Colon (tissue), 2 donors: ENCODE results near the gene ALDH9A1.
"Not testable (repeated sequence)": the region's sequence is repeated elsewhere in the genome, so short reads cannot be mapped to it uniquely, and the experiment has no call there.

Source experiments
- FAIRE-seq: peaks from 2 replicates; lab custom pipeline; 2012; peaks lifted over from hg19 to GRCh38; lab: Jason Lieb, UNC
- donor health status: control.
- donor health status: control.

Gene ALDH9A1

DNA sequence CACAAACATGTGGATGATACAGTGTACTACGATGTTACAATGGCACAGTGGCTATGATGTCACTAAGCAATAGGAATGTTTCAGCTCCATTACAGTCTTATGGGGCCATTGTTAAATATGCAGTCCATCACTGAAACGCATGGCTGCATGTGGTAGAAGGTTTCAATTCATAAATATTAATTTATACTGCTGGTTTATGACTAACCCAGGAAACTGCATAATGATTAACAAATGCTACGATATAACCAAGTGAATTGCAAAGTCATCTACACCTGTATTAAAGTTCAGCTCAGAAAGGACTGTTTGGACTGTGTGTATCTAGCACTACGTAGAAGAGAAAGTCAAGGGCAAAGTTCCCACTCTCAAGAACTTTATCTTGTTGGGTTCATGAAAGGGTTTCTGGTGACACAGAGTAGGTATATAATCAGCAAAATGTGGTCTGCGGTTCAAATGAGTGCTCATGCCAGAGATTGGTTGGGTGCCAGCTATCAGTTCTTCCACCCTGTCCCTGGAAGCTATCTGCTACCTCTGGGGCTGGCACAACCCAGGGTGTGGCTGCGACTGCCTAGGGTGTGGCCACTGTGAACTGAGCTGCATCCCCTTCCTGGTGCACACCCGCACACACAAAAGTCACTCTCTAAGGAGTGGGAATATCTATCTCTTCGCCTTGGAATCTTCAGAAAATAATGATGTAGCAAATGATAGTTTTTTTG, 52.6 kb downstream of the ALDH9A1 start:
- FAIRE-seq = no peak

DNA sequence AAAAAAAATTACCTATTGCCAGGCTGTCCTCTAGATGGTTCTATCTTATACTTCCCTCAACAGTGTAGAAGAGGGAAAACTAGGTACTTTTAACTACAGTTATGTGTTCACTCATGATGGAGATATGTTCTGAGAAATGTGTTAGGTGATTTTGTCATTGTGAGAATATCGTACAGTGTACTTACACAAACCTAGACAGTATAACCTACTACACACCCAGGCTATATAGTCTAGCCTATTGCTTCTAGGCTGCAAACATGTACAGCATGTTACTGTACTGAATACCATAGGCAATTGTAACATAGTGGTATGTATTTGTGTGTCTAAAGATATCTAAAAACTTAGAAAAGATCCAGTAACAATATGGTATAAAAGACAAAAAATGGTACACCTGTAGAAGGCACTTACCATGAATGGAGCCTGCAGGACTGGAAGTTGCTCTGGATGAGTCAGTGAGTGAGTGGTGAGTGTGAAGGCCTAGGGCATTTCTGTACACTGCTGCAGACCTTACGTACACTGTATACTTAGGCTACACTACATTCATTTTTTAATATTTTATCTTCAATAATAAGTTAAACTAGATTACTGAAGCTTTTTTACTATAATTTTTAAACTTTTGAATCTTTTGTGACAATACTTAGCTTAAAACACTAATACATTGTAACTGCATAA, 54.2 kb downstream of the ALDH9A1 start:
- FAIRE-seq = no peak

DNA sequence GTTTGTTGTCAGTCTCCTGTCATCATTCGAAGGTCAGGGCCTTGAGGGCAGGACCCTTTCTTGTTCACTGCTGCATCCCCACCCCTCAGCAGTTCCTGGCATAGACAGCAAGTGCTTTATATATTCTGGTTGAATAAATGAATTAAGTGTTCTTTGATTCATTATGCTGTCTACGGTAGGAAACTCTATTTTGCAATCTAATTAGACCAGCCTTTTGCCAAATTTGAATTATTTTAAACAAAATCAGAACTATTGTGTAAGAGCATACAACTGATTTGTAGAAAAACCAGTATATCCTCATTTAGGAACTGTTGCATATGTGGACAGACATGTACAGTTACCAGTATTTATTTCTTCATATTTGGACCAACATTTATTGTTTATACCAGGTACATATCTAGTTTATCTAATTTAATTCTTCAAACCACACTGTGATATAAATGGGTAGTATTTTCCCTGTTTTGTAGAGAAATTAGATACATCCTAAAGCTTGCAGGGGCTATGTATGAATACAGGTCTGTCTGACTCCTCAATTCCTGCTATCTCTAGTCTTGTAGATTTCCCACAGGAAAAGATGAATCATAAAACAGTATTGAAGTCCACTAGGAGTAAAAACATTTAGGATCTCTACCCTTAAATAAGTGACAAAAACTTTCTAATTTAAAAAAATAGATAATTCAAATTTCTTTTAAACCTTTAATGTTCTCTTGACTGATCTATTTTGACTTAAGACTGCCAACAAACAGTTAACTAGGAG, 57.0 kb downstream of the ALDH9A1 start:
- FAIRE-seq = no peak

DNA sequence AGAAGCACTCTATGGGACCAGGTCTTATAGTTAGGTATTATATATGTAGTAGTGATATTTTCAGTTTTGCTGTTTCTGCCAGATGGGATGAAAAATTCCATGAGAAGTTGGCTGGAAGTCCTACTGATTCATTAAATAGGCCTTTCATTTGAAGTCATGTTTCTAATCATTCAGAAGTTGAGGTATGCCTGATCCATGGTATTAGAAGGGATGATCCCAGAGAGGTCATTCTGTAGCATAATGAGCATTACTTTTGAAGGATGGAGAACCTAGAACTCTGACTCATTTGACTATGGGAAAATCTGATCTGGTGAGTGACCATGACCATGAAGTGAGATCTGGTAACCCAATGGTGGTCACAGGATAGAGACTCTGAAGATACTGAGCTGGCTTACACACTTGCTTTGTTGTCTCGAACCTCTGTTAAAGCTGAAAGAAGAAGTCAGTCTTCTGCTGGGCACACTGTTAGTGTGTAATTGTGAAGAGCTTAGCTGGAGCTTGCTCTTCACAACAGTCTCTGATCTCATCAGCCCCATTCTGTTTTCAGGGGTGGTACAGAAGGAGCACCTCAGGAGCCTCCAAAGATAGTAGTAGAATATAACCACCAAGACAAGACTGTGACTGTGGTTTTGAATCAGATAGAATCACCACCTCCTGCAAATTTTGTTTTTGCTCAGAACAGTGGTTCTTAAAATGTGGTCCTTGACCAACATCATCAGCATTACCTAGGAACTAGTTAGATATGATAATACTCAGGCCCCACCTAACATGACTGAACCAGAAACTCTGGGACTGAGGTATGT, 58.3 kb downstream of the ALDH9A1 start:
- no peak for FAIRE-seq

DNA sequence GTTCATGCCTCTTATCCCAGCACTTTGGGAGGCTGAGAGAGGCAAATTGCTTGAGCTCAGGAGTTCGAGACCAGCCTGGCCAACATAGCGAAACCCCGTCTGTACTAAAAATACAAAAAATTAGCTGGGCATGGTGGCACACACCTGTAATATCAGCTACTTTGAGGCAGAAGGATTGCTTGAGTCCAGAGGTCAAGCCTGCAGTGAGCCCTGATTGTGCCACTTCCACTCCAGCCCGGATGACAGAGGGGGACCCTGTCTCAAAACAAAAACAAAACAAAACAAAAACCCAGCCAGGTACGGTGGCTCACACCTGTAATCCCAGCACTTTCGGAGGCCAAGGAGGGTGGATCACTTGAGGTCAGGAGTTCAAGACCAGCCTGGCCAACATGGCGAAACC, 60.2 kb downstream of the ALDH9A1 start:
- not testable (repeated sequence) for FAIRE-seq

DNA sequence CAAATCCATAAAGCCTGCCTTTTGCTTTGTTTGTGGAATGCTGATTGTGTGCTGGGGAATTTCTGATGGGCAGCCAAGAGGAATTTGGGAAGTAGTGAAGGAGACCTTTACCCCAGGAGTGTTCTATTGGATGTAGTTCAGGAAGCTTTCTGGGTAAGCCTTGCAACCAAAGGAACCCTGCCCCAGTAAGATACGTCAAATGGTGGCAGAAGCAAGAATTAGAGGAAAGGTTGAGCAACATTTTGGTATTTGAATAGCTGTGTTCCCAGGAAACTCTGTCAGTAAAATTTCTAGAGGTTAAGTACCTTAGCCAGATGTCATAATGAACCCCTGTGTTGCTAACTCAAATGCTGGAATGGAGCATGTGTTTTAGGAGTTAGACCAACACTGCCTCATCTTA, 60.9 kb downstream of the ALDH9A1 start:
- no peak for FAIRE-seq

DNA sequence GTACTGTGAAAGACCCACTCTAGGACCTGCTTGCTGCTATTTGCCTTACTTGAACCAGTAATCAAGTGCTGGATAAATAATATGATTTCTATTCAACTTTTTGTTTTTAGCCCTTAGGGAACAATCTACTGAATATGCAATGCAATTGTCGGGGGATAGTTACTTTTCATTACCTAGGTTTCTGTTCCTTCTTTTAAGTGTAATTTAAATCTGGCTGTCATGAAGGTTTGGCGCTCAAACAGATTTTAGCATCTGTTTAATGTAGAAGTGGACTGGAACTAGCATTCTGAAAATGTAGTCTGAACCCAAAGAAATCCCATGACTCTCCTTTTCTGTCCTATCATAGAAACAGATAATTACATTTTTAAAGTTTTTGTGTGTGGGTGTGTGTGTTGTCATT, 62.5 kb downstream of the ALDH9A1 start:
- no peak for FAIRE-seq

DNA sequence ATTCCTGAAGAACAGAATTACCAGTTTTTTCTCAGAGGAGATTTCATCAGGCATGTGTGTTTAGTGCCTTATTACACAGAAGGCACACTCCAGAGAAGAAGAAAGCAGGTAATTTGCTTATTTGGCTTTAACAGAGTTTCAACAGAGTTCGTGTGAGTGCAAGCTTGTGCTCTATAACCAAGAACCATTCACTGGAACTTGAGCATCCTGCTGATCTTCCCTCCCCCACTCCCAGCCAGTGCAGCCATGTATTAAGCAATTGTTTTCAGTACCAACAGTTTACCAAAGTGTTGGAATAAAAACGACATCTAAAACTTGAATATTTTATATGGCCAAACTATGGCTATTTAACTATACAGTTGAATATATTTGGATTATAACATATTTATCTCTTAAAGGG, 63.0 kb downstream of the ALDH9A1 start:
- FAIRE-seq = no peak

DNA sequence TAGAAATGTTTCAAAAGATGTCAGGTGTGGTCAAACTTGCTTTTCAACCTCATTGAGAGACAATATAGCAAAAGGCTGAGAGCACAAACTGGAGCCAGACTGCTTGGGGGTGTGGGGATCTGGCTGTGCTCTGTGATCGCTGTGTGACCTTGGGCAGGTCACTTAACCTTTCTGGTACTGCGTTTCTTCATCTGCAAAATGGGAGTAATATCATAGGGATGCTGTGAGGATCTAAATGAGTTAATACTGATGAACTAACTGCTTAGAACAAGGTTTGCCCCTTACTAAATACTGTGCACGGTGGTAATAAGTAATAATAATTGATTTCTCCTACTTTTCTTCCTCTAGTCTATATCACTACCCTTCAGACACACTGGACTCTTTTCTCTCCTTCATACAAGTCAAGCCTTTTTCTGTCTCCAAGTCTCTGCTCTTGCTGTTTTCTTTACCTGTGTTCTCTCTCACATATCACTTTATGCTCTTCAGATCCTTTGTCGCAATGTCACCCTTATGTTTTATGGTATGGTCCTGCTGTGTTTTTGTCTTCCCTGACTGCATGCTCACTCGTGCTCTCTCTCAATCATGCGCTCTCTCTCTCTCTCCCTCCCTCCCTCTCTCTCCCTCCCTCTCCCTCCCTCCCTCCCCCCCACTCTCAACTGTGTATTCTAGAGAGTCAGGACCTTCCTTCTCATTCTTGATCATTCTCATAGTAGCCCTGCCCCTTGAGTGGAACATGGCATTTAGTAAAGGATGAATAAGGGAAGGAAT, 64.0 kb downstream of the ALDH9A1 start:
- no peak for FAIRE-seq

DNA sequence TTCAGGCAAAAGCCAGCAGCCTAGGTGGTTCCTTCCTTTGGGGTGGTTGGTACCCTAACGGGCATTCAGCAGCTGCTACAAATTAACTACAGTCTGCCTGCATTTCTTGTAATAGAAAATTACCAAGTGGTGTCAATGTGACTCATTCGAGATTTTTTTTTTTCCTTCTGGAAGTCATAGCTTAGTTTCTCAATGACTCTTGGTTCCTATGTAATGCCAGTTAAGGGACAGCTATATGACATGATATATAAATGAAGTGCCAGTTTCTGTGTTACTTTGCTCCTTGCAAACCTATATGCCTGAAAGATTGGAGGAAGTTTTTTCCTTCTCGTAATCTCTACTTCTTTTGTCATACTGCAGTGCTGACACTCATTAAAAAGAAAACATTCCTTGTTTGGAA, 64.7 kb downstream of the ALDH9A1 start:
- FAIRE-seq = no peak

DNA sequence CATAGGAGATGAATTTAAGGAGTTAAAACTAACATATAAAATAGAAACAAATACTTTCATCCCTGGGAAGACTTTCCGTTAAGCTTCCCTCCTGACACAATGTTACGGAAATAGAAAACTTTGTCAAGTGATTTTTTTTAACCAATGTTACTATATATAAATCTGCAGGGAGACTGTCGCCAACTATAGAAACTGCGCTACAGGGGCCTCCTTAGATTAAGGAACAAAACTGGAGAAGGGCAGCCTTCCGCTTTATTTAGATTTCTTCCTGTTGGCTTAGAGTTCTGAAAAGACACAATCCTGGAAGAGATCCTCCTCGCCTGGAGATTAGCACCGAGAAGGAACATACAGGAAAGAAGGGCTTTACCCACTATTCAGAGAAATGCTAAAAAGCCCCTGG, 65.9 kb downstream of the ALDH9A1 start:
- FAIRE-seq = no peak

DNA sequence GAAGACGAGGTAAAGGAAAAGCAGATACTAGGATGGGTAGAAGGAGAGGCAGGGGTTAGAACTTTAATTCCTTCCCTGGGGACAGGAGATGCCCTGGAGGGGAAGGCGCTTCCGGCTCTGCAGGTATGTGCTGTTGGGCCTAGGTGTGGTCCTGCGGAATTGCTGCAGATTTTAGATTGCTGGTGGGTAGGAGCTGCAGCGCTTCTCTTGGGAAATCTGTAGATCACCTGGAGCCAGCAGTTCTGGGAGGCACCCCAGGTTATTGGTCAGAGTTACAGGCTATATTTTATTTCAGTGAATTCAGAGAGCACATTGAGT, 66.3 kb downstream of the ALDH9A1 start:
- no peak for FAIRE-seq

DNA sequence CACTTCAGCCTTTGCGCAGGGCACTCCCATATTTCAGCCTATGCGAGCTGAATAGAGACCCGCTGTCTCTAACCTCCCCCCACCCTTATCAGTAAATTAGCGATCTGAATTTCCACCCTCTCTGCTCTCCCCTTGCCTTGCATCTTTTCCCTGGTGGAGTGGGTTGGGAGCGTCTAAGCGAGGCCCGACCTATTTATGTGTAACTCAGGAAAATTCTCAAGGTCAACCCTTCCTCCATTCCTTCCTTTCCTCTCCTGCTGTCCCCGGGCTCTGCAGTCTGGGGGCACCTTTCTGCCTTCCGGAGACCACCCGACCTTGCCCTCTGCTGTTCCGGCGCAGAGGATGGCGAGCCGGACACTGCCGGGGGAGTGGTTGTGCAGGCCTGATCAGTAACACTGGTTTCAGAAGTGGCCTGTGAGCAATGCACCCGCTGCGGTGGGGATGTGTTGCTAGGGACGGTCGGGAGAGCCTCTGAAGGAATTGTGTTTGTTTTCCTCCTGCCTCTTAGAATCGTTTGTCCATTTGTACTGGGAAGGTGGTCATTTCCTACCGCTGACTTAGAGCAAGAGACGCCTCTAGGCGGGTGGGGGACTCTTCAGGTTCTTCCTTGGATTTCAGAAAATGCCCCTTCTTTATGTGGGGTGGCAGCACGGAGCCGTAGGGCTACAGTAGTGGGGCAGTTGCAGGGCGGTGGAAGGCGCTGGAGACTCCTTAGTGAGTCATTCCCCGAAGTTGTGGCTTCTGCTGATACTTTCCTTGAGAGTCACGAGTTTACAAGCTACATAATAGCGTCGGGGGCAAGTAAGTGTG, 66.8 kb downstream of the ALDH9A1 start:
- no peak for FAIRE-seq

DNA sequence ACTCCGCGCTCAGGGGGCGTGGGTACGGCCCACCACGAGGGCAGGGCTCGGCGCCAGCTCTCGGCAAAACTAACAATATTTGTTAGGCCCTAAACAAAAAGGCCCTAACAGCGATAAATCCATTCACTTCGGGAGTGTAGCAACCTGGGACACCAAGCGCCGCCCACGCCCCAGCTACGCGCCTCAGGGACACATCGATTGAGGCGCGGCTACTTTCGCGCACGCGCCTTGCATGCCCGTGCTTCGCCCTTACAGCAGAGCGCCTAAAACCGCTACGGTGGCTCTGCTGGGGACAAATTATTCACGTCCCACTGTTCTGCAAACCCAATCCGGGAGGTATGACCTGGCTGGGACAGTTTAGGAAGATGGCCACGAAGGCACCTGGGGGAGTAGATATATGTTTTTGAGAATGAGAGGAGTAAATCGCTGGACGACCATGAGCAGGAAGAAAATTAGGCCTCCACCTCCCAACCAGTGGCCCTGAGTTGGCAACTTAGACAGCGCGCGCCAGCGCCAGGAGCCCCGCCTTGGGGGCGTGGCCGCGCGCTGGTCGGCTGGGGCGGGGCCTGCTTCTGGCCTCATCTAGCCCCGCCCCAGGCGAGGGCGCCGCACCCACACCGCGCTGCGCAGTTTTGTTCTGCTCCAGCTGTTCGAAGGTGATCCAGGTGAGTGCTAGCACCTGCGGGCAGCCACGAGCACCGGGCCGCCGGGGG, 67.6 kb downstream of the ALDH9A1 start, which contains the start of gene MGST3:
TSS of gene MGST3 (plus strand) at position 606 of the 713 bp plus-strand sequence. CDS start 18,614 bp downstream, outside the sequence.
- no peak for FAIRE-seq

DNA sequence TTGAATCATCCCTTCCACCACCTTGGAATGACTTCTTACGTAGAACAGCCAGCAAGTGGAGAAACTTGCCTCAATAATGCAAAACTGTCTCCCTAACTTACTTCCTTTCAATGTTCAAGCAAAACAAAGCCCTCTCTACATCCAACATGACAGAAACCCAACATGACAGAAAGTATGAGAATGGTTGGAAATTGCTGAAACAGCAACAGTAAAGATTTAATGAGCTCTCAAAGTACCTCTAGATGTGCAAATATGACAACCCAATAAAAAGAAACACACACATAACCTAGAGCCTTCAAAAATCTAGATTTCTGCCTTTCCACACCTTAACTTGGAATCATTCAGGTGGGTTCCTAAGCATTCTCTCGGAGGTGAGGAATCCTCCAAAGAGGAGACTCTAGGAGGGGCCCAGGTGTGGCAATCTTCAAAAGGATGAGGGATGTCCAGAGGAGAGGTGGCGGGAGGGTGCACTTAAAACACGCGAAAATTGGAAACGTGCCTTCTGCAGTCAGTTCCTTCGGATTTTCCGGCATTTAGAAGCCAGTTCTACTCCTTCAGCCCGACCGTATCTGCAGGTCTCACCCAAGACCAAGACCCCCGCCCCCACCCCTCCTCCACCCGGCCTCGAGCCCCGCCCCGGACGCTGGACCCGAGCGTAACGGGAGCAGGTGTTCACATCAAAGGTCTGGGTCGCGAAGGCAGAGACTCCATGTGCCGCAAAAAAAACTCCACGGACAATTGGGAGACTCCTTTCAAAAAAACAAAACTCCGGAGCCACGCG, 68.3 kb downstream of the ALDH9A1 start:
- no peak for FAIRE-seq

DNA sequence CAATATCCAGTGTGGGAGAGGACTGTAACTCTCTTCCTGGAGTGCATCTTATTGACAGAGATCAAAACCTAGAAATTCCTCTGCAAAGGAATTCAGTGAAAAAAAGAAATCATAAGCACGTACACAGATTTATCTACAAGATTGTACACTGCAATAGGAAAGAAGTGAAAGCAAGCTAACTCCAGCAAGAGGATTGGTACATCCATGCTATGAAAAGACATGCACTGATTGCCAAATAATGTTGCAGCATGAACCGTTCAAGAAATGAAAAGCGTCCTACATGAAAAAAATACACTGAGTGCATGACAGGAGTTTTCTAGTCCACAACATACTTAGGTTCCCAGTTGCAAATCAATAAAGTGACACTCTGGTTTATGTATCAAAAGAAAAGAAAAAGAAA, 69.2 kb downstream of the ALDH9A1 start:
- no peak for FAIRE-seq

DNA sequence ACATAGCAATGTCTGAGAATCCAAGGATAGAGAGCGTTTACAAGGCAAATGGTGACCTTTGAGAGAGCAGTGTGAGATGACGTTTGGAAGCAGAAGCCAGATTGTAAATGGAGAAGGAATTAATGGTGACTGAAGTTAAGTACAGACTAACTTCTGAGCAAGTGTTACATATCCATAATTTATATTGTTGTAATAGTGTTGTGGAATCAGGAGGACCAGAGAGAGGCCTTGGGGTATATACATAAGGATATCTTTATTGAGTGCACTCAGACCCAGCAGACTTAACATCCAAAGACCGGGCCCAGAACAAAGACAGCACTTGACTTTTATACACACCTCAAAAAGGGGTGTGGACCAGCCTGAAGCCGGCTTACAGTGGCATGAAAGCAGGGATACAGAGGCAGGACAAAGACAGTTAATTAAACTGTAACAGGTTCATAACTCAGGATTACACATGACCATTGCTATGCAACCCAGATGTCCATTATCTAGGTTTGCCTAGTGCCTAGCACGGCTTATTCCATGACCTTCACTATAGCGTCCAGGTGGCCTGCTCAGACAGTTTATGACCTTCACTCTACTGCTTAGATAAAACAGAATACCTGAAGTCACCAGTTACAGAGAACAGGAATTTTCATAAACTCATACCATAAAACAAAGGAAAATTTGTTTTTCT, 70.1 kb downstream of the ALDH9A1 start:
- no peak for FAIRE-seq

DNA sequence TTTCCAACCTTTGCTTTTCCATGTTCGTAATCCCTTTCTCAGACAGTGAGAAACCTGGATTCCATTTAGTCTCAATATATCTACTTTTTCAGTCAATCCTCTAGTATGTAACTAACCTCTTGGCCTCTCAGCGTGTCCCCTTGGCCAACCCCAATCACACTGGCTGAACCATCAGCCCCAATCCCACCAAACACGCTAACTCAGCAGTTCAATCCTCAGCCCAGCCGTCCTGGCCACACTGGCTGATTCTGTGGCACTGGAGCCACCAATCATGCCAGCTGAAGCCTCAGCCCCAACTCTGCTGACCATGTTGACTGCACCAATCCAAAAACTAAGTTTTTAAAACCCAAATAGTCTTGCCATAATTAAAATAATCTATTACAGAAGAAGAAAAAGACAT, 73.9 kb downstream of the ALDH9A1 start:
- FAIRE-seq = no peak

DNA sequence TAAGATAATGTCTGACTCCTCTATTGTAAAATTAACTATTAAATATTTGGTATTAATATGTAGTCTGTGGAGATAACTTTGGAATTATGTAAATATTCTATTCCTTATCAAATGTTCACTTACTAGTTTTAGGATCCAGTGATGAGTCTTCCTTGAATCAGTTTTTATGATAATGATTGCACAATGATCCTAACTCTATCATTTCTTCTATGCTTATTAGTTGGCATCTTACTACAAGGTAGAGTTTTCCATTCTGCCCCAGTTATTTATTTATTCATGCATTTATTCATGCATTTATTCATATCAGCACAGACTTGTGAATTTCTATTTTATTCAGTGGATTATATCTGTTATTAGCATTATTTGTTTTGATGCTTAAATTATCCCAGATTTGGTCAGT, 74.7 kb downstream of the ALDH9A1 start:
- FAIRE-seq = peak; percentile 38
